ENCODE results near the gene WDR33.

The WDR33 gene

GRCh38 chr2:127670055-127670956 lies 140.7 kb downstream of the WDR33 start:
- no peak for DNase-seq

GRCh38 chr2:127669056-127669455 lies 141.9 kb downstream of the WDR33 start:
- DNase-seq, result no peak

DNA sequence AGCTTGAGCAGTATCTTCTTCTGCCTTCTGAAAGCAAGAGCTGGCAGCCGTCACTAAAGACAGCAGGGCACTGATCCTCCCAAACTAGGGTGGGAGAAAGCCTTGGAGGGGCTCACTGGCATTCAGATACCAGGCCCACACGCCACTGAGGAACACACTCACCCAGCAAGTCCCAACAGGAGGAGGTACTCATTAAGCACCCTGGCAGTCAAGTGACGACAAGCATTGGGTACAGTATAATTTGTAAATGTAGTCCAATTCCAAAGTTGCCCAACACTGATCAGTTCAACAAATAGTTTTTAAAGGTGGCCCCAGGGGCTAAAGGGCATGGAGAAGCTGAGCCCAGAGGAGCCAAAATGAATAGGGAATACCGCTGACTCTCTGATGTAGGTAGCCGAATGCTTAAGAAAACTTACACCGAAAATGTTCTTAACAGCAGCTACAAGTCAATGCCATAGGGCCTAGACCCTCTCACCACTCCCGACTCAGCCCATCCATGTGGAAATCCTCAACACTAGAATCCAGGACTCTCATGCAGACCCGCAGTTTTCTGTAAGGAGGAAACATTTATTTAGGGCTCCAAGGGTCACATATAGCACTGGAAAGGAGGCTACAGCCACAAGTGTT lies 145.6 kb downstream of the WDR33 start:
- DNase-seq, result no peak

- no peak for DNase-seq
Measured at GRCh38 chr2:127664895-127665225, 146.1 kb downstream of the WDR33 start.

DNA sequence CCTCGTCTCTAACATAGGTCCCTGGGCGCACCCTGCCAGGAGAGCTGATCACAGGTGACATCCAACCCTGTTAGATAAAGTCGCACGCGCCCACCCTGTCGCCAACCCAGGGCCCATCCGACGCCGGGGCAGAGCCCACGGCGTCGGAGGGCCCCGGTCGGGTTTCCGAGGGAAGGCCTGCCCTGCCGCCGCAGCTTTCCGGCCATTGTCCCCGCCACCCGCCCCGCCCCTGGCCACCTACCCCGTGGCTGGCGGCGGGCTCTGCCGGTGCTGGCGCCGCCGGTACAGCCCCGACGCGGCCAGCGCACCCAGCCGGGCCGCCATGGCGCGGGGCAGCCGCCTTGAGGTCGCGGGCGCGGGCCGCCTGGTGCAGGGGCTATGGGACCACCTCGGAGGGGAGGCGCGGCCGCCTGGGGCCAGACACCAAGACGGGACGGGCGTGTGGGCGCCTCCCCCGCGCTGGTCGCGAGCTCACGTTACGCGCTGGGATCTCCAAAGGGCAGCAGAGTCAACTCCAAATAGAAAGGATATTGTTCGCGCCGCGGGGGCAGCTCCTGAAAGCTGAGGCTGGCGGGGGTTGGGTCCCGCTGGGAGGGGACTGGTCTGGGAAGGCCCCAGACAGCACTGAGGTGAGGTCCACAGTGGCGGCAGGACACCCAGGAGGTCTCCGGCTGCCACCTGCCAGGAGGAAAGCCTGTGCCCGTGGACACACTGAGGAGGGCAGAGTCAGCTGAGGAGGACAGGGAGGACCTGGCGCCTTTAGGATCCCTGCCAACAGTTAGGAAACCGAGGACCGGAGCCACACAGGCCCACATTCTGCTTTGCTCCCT lies 146.7 kb downstream of the WDR33 start:
- DNase-seq, result no peak

GRCh38 chr2:127663566-127664064 lies 147.4 kb downstream of the WDR33 start:
- DNase-seq, result no peak

DNA sequence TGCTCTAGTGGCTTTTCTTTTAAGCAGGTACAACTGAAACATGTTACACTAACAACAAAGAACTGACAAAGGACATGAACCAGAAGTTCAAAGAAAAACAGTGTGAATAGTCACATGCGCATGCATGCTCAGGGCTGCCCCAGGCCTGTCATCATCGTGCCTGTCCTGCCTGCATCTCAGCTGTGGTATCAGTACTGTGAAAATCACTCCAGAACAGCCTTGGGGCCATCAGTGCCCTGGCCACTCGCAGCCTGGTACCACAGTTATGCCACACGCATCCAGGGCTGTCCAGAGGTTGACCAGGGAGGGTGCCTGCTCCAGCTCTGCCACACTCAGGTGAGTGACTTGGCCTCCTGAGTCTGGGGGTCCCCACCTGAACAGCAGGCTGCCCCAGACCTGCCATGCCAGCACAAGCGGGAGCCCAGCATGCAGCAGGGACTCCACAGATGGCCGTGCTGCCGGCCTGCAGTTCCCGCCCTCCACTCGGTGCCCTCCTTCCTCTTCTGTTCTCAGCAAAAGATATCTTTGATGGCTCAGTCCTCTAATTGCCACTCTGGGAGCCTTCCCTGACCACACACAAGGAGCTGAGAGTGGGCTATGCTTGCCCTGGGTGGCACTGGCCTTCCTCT lies 147.9 kb downstream of the WDR33 start:
- DNase-seq, result no peak

- no peak for DNase-seq
Measured at GRCh38 chr2:127661949-127662510, 148.9 kb downstream of the WDR33 start.

DNA sequence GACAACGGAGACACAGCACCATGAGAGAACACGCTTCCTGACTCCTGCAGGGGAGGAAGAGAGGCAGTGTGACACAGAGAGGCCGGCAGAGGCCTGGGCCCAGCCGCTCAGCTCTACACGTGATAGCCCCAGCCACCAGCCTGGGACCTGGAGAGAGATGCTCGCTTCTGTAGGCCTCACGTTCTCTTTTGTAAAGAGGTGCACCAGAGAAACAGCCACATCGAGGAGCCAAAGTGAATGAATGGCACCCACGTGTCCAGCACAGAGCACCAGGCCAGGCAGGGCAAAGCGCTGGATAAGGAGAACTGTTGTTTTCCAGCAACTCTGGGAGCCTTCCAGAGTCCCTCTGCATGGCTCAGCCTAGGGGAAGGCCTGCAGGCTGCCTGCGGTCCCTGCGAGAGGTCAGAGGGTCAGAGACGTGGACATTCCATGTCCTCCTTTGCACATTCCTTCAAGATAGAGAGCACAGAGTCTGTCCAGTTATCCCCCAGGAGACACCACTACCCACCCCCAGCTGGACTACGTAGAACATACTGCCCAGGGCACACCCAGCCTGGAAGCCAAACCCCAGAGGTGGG lies 149.8 kb downstream of the WDR33 start:
- no peak for DNase-seq

DNA sequence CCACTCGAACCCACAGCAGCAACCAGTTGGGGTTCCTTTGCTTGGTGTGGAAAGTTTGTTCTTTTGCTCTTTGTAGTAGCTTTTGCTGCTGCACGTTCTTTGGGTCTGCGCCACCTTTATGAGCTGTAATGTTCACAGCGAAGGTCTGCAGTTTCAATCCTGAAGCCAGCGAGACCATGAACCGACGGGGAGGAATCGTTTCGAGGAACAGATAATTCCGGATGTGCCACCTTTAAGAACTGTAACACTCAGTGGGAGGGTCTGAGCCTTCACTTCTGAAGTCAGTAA lies 150.7 kb downstream of the WDR33 start:
- DNase-seq, result no peak

DNA sequence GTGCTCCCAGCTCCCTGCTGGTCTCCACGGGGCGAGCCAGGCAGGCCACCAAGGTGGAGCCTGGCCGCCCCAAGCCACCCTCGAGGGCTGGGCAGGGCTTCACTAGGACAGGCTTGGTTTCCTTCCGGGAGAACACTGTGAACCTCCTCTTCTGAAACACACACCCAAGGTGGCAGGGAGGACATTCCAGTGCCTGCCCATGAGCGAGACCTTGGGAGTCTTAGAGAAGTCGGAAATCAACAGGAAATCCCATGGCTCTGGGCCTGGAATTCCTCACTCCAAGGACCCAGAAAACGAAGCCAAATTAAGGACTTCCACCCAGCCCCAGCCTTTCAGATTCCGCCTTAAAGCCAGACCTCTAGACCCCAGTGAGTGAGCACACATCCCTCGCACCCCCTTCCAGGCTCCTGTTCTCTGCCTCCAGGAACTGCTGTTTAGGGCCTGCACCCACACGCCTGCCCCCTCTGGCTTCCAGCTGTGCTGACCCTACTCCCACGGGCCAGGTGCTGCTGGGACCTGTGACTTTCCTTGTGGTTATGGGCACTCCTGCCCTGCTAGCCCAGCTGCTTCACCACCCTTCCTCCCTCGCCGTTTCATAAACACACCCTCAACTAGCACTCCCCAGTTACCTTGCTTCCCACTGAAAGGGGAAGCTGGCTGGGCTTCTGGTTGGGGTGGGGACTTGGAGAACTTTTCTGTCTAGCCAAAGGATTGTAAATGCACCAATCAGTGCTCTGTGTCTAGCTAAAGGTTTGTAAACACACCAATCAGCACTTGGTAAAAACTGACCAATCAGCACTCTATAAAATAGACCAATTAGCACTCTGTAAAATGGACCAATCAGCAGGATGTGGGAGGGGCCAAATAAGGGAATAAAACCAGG lies 151.3 kb downstream of the WDR33 start:
- no peak for DNase-seq

GRCh38 chr2:127658641-127659407 lies 152.1 kb downstream of the WDR33 start:
- DNase-seq, result no peak

GRCh38 chr2:127658146-127658545 lies 152.8 kb downstream of the WDR33 start:
- DNase-seq, result no peak

GRCh38 chr2:127657232-127657595 lies 153.8 kb downstream of the WDR33 start:
- DNase-seq, result no peak

DNA sequence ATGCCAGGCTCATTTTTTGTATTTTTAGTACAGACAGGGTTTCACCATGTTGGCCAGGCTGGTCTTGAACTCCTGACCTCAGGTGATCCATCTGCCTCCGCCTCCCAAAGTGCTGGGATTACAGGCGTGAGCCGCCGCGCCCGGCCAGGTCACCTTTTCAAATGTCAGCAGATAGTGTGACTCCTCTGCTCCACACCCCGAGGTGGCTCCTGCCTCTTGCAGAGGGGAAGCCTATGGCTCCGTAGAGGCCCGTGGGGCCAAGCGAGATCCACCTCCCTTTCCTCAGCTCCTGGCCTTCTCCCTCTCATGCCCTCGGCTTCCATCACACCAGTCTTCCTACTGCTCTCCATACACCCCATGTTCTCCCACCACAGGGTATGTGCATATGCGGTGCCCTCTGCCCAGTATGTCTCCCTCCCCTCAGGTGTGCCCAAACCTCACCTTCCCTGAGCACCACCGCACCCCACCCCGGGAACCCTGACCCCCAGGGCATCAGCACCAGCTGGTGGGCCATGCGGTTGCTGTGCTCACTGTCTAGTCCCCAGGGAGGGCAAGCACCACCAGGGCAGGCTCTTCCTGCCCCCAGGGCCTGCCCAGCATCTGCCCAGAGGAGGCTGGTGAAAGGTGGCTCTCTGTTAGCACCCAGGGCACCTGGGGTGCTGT lies 154.3 kb downstream of the WDR33 start:
- no peak for DNase-seq

- no peak for DNase-seq
Measured at GRCh38 chr2:127655209-127656073, 155.5 kb downstream of the WDR33 start.

DNA sequence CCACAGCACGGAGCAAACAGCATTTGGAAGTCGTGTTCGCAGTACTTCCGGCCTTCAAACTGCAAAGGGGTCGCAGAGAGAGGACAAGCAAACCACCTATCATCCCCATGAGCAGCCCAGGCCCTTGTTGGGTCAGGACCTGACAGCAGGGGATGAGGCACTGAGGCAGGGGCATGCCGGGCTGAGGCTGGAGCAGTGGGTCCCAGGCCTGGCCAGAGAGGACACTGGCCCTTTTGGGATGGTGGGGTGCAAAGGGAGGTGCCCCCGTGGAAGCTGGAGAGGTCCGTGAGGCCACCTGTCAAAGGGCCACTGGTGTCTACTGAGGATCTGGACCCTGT lies 156.2 kb downstream of the WDR33 start:
- no peak for DNase-seq

- no peak for DNase-seq
Measured at GRCh38 chr2:127654084-127654837, 156.7 kb downstream of the WDR33 start.
